ENCODE data around the gene FAM221B.

The FAM221B gene

GRCh38 chr9:35859310-35859989, 30.9 kb upstream of the FAM221B start:
- no peak overlapping the region for H3K4me3 ChIP-seq (ENCODE audit: control insufficient read depth, low read depth, low read length)
- TF ChIP-seq, protein P1, sequence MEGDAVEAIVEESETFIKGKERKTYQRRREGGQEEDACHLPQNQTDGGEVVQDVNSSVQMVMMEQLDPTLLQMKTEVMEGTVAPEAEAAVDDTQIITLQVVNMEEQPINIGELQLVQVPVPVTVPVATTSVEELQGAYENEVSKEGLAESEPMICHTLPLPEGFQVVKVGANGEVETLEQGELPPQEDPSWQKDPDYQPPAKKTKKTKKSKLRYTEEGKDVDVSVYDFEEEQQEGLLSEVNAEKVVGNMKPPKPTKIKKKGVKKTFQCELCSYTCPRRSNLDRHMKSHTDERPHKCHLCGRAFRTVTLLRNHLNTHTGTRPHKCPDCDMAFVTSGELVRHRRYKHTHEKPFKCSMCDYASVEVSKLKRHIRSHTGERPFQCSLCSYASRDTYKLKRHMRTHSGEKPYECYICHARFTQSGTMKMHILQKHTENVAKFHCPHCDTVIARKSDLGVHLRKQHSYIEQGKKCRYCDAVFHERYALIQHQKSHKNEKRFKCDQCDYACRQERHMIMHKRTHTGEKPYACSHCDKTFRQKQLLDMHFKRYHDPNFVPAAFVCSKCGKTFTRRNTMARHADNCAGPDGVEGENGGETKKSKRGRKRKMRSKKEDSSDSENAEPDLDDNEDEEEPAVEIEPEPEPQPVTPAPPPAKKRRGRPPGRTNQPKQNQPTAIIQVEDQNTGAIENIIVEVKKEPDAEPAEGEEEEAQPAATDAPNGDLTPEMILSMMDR (conservative IDR thresholded peaks at IDR 0.05; ENCODE audit: control insufficient read depth, insufficient read depth, low read depth, low read length), result no peak
- peak; percentile 46 for DNase-seq (ENCODE audit: low read depth)

- no peak for DNase-seq (ENCODE audit: low read depth)
- TF ChIP-seq, protein P1 (conservative IDR thresholded peaks at IDR 0.05; ENCODE audit: control insufficient read depth, insufficient read depth, low read depth, low read length), result no peak
Observed at GRCh38 chr9:35858458-35858857, 29.9 kb upstream of the FAM221B start.

GRCh38 chr9:35856882-35857281, 28.4 kb upstream of the FAM221B start:
- TF ChIP-seq, protein P1 (conservative IDR thresholded peaks at IDR 0.05; ENCODE audit: control insufficient read depth, insufficient read depth, low read depth, low read length), result no peak
- no peak for DNase-seq (ENCODE audit: low read depth)
- H3K4me3 ChIP-seq (ENCODE audit: control insufficient read depth, low read depth, low read length), result no peak overlapping the region

More at GRCh38 chr9:35858458-35858857, 29.9 kb upstream of the FAM221B start:
- no peak overlapping the region for H3K4me3 ChIP-seq (ENCODE audit: control insufficient read depth, low read depth, low read length)

GRCh38 chr9:35856206-35856605, 27.7 kb upstream of the FAM221B start:
- DNase-seq (ENCODE audit: low read depth), result no peak
- TF ChIP-seq, protein P1 (conservative IDR thresholded peaks at IDR 0.05; ENCODE audit: control insufficient read depth, insufficient read depth, low read depth, low read length), result no peak
- no peak overlapping the region for H3K4me3 ChIP-seq (ENCODE audit: control insufficient read depth, low read depth, low read length)

DNA sequence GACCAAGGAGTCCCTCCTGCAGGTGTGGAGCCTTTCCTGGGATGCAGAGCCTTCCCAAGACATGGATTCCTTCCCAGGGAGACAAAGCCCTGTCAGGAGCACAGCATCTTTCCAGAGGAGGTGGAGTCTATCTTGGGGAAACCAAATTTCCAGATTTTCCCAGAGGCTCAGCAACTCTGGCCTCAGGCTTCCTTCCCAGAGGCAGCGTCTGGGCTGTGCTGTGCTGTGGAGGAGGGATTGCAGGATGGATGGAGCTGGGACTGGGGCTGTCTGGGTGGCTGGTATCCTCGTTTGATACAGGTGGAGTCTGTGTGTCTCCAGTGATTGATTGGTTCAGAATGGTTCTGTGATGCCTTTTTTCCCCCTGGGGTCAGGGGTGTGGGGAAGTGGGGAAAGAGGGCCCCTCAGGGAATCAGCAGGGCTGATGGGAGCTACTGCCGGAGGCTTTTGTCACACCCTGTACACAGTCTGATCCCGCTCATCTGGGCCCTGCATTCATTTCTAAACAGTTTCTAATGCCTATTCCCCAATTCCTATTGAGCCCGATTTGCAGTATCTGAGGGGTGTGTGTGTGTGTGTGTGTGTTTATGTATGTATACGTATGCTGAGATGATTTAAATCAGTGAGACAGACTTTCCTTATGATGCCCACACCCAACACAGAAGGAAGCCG, 25.7 kb upstream of the FAM221B start:
- no peak overlapping the region for H3K4me3 ChIP-seq (ENCODE audit: control insufficient read depth, low read depth, low read length)
- TF ChIP-seq, protein P1 (conservative IDR thresholded peaks at IDR 0.05; ENCODE audit: control insufficient read depth, insufficient read depth, low read depth, low read length), result no peak
- DNase-seq (ENCODE audit: low read depth), result no peak

DNA sequence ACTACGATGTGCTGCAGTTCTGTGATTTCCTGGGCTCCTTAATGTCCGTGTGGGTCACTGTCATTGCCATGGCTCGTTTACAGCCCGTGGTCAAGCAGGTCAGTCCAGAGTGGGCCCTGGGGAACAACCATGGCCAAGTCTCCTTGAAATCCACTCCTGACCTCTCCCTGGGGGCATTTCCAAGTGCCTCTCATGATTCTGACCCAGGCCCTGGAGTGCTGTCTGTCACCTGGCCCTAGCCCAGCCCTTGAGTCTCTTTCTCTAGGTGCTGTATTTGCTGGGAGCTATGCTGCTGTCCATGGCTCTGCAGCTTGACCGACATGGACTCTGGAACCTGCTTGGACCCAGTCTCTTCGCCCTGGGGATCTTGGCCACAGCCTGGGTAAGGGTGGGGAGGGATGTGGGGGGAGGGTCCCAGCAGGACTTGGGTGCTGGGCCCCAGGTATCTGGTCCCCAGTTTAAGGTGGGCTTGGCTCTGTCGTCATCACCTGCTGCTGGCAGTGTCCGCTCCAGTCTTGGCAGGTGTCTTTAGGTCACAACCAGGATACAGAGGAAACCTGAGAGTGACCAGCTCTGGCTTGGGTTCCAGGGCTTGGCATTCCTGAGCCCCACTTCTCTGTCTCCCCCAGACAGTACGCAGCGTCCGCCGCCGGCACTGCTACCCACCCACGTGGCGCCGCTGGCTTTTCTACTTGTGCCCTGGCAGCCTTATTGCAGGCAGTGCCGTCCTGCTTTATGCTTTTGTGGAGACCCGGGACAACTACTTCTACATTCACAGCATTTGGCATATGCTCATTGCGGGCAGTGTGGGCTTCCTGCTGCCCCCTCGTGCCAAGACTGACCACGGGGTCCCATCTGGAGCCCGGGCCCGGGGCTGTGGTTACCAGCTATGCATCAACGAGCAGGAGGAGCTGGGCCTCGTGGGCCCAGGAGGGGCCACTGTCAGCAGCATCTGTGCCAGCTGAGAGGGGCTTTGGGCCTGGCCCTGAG, 24.6 kb upstream of the FAM221B start:
- no peak overlapping the region for H3K4me3 ChIP-seq (ENCODE audit: control insufficient read depth, low read depth, low read length)
- TF ChIP-seq, protein P1 (conservative IDR thresholded peaks at IDR 0.05; ENCODE audit: control insufficient read depth, insufficient read depth, low read depth, low read length), result no peak
- no peak for DNase-seq (ENCODE audit: low read depth)
